Measurements from ENCODE around the gene CDKL4.
"Not testable (repeated sequence)": the region's sequence is repeated elsewhere in the genome, so short reads cannot be mapped to it uniquely, and the experiment has no call there.

CDKL4 gene

GRCh38 chr2:39243469-39244123 lies at the start of gene CDKL4:
Gene CDKL4 (minus strand): TSS chr2:39243970.
- DNase-seq: peak; percentile 44

DNA sequence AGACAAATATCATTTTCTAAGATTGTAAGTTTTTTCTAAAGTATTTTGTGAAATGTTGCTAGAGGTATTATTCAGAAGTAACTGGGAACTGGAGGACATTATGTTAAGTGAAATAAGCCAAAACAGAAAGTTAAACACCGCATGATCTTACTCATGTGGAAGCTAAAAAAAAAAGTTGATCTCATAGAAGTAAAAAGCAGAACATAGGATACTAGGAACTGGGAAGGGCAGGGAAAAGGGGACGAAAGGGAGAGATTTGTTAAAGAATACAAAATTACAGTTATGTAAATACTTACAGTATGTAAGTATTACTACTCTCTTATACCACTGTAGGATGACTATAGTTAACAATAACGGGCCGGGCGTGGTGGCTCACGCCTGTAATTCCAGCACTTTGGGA lies 46.7 kb upstream of the CDKL4 start:
- no peak for DNase-seq

- DNase-seq: no peak
Measured at GRCh38 chr2:39289609-39290008, 45.8 kb upstream of the CDKL4 start.

GRCh38 chr2:39283561-39283960 lies 39.8 kb upstream of the CDKL4 start:
- no peak for DNase-seq

DNA sequence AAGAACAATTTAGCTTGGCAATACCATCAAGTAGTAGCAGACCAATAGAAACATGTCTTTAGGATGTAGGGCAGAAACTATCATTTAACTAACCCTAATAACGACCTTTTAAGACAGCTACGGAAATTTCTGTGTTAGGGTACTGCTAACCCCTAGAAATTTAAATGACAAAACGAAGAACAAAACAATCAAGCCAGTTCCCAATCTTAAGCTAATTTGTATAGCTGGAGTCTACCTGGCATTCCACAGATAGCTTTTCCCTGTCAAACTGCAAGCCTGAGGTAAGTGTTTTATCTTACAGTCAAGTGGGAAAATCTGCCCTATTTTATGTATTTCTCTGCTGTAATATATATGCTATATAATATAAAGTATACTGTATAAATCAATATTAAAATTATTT lies 37.6 kb upstream of the CDKL4 start:
- no peak for DNase-seq

- DNase-seq: no peak
Measured at GRCh38 chr2:39275016-39275415, 31.2 kb upstream of the CDKL4 start.

DNA sequence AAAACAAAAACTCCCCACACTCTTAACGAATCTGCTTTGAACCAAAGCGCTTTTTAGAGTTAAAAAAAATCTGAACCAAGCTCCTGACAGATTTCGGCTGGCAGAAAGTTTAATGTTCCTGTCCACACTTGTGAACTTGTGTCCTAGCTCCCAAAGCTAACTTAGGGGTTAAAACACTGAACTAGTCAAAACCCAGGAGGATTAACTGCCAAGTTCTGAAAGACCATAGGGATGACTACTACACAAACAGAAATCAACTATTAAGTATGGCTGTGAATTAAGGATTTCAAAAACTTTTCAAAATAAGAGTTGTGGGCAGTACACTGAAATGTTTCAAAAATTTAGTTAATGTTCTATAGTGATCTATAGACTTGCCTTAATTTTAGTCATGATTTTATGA lies 26.2 kb upstream of the CDKL4 start:
- DNase-seq: no peak

- no peak for DNase-seq
Measured at GRCh38 chr2:39266916-39267434, 23.2 kb upstream of the CDKL4 start.

DNA sequence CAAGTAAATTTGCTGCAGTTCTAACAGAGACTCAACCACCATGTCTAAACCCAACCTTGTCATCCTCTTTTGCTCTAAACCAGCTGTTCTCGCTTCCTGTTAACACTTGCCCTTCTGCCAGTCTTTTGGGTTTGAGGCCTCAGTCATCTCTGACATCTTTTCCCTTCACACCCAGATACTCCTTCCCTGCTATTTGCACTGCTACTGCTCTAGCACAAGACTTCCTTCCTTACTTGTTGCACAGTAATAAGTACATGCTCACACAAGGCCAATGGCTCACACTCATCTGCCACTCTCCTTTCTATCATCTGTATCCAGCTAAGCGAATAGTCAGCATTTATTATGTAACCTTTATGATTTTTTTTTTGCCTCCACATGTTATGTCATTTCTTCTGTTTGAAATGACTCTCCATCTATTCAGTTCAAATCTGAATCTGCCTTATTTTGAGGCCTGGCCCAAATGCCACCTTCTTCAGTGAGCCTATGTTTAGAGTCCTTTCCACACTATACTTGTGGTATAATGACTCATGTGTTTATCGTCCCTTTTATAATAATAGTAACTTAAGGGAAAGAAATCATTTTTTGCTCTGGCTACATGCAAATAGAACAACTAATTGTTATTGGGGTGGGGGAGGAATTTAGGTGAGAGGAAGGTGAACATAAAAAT lies 22.5 kb upstream of the CDKL4 start:
- no peak for DNase-seq

GRCh38 chr2:39265315-39265714 lies 21.5 kb upstream of the CDKL4 start:
- peak; percentile 92 for DNase-seq

DNA sequence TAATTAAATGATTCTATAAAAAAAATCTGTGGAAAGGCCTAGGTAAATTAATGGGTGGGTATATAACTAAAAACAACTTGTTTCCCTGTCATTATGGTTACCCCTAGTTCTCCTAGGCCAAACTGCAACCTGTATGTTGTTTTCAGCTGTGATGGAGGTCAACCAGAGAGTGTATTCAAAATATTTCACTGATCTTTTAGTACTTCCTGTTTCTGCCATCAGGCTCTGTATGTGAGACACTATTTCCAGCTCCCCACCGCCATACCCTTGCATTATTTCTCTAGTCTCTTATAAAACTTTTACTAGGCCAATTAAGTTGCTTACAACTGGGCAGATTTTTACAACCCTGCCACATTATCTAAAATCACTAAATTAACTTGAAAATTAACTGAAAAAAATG lies 21.0 kb upstream of the CDKL4 start:
- DNase-seq: no peak

GRCh38 chr2:39260087-39260486 lies 16.3 kb upstream of the CDKL4 start:
- DNase-seq: no peak

DNA sequence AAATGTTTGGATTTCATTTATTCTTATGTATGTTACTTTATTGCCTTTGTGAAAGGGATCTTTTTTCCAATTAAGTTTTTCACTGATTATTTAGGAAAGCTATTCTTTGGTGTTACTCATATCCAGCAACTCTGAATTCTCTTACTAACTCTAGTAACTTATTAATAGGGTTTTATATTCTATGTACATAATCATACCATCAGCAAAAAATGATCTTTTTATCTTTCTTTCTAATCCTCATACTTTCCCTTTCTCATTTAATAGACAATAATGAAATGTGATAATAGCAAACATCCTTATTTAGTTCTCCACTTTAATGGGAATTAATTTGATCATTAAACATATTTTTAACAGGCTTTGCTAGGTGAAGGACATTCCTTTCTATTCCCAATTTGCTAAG lies 12.3 kb upstream of the CDKL4 start:
- DNase-seq: no peak

DNA sequence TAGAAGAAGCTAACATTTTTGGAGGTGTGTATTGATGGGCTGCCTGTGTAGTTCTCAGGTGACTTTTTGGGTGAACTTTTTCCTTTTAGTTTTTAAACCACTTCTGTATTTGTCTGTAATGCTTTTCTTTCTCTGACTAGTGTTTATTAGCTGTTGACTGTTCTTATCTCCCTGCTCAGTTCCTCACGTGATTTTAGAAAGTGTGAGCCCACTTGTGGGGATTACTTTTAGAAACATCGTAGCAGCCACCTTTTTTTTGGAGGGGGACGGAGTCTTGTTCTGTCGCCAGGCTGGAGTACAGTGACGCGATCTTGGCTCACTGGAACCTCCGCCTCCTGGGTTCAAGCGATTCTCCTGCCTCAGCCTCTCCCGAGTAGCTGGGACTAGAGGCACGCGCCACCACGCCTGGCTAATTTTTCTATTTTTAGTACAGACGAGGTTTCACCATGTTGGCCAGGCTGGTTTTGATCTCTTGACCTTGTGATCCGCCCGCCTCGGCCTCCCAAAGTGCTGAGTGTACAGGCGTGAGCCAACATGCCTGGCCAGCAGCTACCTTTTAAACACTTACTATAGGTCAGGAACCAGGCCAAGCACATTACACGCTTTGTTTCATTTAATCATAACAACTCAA lies 9.2 kb upstream of the CDKL4 start:
- DNase-seq: no peak

GRCh38 chr2:39247512-39248043 lies 3.8 kb upstream of the CDKL4 start:
- DNase-seq: peak; percentile 87

DNA sequence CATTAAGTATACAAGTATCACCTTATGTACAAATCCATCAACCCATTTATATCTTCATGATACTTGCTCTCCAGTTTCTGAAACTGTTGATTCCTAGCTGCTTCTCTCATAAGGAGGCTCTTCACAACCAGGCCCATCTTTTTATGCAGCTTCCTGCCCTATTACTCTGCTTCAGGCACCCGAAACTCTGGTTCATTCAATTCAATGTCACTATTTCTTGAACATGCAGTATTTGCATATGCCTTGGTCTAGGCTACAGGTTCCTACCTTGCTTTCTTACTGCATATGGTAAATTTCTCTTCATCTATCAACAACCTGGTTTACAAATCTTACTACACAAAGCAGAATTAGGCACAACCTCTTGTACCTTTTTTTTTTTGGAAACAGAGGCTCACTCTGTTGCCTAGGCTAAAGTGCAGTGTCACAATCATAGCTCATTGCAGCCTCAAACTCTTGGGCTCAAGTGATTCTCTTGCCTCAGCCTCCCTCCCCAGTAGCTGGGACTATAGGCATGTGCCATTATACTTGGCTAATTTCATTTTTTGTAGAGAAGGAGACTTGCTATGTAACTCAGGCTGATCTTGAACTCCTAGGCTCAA lies 2.7 kb upstream of the CDKL4 start:
- DNase-seq: no peak

- not testable (repeated sequence) for DNase-seq
Measured at GRCh38 chr2:39244963-39245625, 1.3 kb upstream of the CDKL4 start.

DNA sequence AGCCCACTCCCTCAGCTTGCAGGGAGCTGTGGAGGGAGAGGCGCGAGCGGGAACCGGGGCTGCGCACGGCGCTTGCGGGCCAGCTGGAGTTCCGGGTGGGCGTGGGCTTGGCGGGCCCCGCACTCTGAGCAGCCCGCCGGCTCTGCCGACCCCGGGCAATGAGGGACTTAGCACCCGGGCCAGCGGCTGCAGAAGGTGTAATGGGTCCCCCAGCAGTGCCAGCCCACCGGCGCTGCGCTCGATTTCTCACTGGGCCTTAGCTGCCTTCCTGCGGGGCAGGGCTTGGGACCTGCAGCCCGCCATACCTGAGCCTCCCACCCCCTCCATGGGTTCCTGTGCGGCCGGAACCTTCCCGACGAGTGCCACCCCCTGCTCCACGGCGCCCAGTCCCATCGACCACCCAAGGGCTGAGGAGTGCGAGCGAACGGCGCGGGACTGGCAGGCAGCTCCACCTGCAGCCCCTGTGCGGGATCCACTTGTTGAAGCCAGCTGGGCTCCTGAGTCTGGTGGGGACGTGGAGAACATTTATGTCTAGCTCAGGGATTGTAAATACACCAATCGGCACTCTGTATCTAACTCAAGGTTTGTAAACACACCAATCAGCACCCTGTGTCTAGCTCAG lies 582 bp upstream of the CDKL4 start:
- not testable (repeated sequence) for DNase-seq

- DNase-seq: no peak
Measured at GRCh38 chr2:39241588-39241987, 2.2 kb downstream of the CDKL4 start.

DNA sequence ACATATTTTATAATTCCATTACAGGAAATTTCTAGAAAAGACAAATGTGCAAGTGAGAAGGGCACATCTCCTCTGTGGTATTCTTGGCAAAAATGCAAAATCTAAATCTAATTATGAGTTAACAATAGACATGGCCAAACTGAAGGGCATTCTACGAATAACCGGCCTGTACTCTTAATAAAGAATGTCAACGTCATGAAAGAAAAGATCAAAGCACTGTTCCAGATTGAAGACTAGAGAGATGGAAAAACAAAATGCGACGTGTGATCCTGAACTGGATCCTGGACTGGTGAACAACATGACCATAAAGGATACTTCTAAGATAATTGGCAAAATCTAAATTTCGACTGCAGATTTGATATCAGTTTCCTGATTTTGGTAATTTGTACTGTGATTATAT lies 3.0 kb downstream of the CDKL4 start:
- no peak for DNase-seq

DNA sequence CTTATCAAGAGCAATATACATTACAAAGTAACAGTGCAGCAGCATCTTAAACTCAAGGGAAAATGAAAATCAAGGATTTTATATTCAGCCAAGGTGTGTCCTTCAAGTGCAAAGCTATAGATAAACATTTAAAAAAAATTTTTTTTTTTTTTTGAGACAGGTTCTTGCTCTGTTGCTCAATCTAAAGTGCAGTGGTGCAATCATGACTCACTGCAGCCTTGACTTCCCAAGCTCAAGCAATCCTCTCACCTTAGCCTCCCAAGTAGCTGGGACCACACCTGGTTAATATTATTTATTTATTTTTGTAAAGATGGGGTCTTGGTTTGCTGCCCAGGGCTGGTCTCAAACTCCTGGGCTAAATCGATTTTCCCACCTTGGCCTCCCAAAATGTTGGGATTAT lies 9.0 kb downstream of the CDKL4 start:
- no peak for DNase-seq

GRCh38 chr2:39232141-39232540 lies 11.6 kb downstream of the CDKL4 start:
- DNase-seq: no peak
